K562 (cell line): Measurements from ENCODE around the gene SIGMAR1. TPM values are rescaled to one million over a fixed set of nuclear protein-coding genes. Genes with fewer than 3 reads are reported as not detected.

Source experiments
- ATAC-seq: fragments of 200-7000 bp; cut with Tn5 transposase; 3 replicates; pipeline ENCODE4 v1.9.1; 2020; ENCODE audit warnings: moderate library complexity
- BruUV-seq: library from RNA; stranded (reverse); fragments of 400-500 nt; replicated peaks from 2 replicates; lab custom pipeline; 2021; lab: Mats Ljungman, UMichigan
- CTCF ChIA-PET: fragments of 300-600 bp; formaldehyde crosslinking; extraction: SDS; loops from one replicate; lab custom pipeline; 2021; ENCODE audit warnings: low intra/inter-chr PET ratio; lab: Yijun Ruan, JAX
- POLR2A ChIA-PET: fragments of 300-600, 350-650 bp; sonication (Branson Sonifier 250); formaldehyde crosslinking; extraction: SDS; loops from one replicate; lab custom pipeline; 2021; ENCODE audit warnings: antibody characterized with exemption, inconsistent platforms; lab: Yijun Ruan, JAX
- DNase-seq, 4 experiments: peaks; one replicate each; pipeline versions ENCODE4 v3.0.0 to v3.0.0-alpha.2; 2011 to 2018; ENCODE audit warnings: low spot score in 3 of 4, mixed read lengths in 3 of 4; ENCODE audit errors: extremely low read depth in 1 of 4
- FAIRE-seq: peaks from 2 replicates; lab custom pipeline; 2011; peaks lifted over from hg19 to GRCh38; lab: Jason Lieb, UNC
- H2AFZ ChIP-seq: 2 replicates; pipeline ENCODE4 v1.6.0; 2011; ENCODE audit warnings: low read depth, low read length, control low read depth, inconsistent platforms
- H3K27ac ChIP-seq: fragments of 200-600 bp; 3 replicates; pipeline ENCODE4 v1.8.0; 2011; ENCODE audit warnings: low read depth, mild to moderate bottlenecking, control low read depth, inconsistent platforms, low read length, moderate library complexity, mixed read lengths; ENCODE audit errors: extremely low read depth
- H3K27me3 ChIP-seq, 2 experiments: fragments of 300-600 bp in 1 of 2; 2 replicates in 1 of 2; 3 replicates in 1 of 2; pipeline versions ENCODE4 v1.6.0 to v1.8.0; 2011; ENCODE audit warnings: inconsistent platforms in 2 of 2, low read length in 2 of 2, mild to moderate bottlenecking in 1 of 2, mixed read lengths in 1 of 2, moderate library complexity in 1 of 2; ENCODE audit not compliant: control insufficient read depth in 2 of 2, insufficient read depth in 2 of 2
- H3K36me3 ChIP-seq: fragments of 300-600 bp; 3 replicates; pipeline ENCODE4 v1.8.0; 2011; ENCODE audit warnings: mild to moderate bottlenecking, low read length, inconsistent platforms; ENCODE audit not compliant: control insufficient read depth, insufficient read depth
- H3K4me1 ChIP-seq, 2 experiments: fragments of 200-600 bp in 1 of 2; replicated peaks in 1 of 2; 2 replicates in 1 of 2; 3 replicates in 1 of 2; pipeline versions ENCODE4 v1.5.1 to v1.8.0; 2011; ENCODE audit warnings: inconsistent platforms in 2 of 2, low read length in 2 of 2, mild to moderate bottlenecking in 1 of 2, mixed read lengths in 1 of 2, moderate library complexity in 1 of 2; ENCODE audit not compliant: control insufficient read depth in 2 of 2, insufficient read depth in 2 of 2
- H3K4me2 ChIP-seq: 2 replicates; pipeline ENCODE4 v1.6.1; 2011; ENCODE audit warnings: low read length, control low read depth, inconsistent platforms, mixed read lengths; ENCODE audit not compliant: insufficient read depth
- H3K4me3 ChIP-seq: fragments of 200-600 bp; sonication (generic), shearing (Covaris generic); 2 replicates; pipeline ENCODE4 v1.5.1; 2016; ENCODE audit warnings: control low read depth, inconsistent platforms
- H3K79me2 ChIP-seq: fragments of 200-600 bp; 3 replicates; pipeline ENCODE4 v1.8.0; 2011; ENCODE audit warnings: low read length, inconsistent platforms; ENCODE audit not compliant: control insufficient read depth, insufficient read depth
- H3K9ac ChIP-seq, 2 experiments: 2 replicates each; pipeline versions ENCODE4 v1.6.0 to v1.6.1; 2011; ENCODE audit warnings: low read depth in 2 of 2, low read length in 2 of 2, control low read depth in 1 of 2, inconsistent platforms in 1 of 2, mild to moderate bottlenecking in 1 of 2, mixed read lengths in 1 of 2; ENCODE audit not compliant: insufficient read depth in 1 of 2
- H3K9me1 ChIP-seq: one replicate; pipeline ENCODE4 v1.6.0; 2011; ENCODE audit warnings: inconsistent platforms, mild to moderate bottlenecking, low read length, moderate library complexity; ENCODE audit not compliant: control insufficient read depth, insufficient read depth
- H3K9me3 ChIP-seq: replicated peaks from 2 replicates; pipeline ENCODE4 v1.5.1; 2011; ENCODE audit warnings: low read depth, low read length, inconsistent platforms; ENCODE audit not compliant: control insufficient read depth, insufficient read depth
- H4K20me1 ChIP-seq: replicated peaks from 2 replicates; pipeline ENCODE4 v1.6.1; 2011; ENCODE audit warnings: low read length, inconsistent platforms, mixed read lengths; ENCODE audit not compliant: control insufficient read depth, insufficient read depth
- ADNP ChIP-seq: fragments of 200-800 bp; sonication (Bioruptor generic); IDR thresholded peaks from 2 replicates; pipeline ENCODE4 v1.6.1; 2016; ENCODE audit warnings: missing genetic modification characterization, missing compliant biosample characterization
- ARID1B ChIP-seq: fragments of 450-650 bp; IDR thresholded peaks from 2 replicates; pipeline ENCODE4 v1.6.1; 2016; ENCODE audit warnings: antibody characterized with exemption, mild to moderate bottlenecking, inconsistent platforms
- CBFA2T3 ChIP-seq: fragments of 450-650 bp; IDR thresholded peaks from 2 replicates; pipeline ENCODE4 v1.6.1; 2017
- COPS2 ChIP-seq: fragments of 450-650 bp; conservative IDR thresholded peaks from 2 replicates; pipeline ENCODE4 v1.6.1; 2016; ENCODE audit warnings: mild to moderate bottlenecking, moderate library complexity
- CTBP1 ChIP-seq: fragments of 450-650 bp; IDR thresholded peaks from 2 replicates; pipeline ENCODE4 v1.6.1; 2016; ENCODE audit warnings: borderline replicate concordance
- ELK1 ChIP-seq: sonication (generic); formaldehyde crosslinking; IDR thresholded peaks from 2 replicates; pipeline ENCODE4 v1.8.1; 2022; ENCODE audit warnings: missing genetic modification reagents
- HDAC2 ChIP-seq: fragments of 450-650 bp; IDR thresholded peaks from 2 replicates; pipeline ENCODE4 v1.6.1; 2016; ENCODE audit warnings: mild to moderate bottlenecking
- MTA2 ChIP-seq: fragments of 450-650 bp; IDR thresholded peaks from 2 replicates; pipeline ENCODE4 v1.6.1; 2016; ENCODE audit warnings: low read depth
- NCOR1 ChIP-seq: fragments of 450-650 bp; IDR thresholded peaks from 2 replicates; pipeline ENCODE4 v1.6.1; 2016; ENCODE audit warnings: mild to moderate bottlenecking, moderate library complexity
- NFIX ChIP-seq: fragments of 250-450 bp; sonication (Bioruptor Pico); IDR thresholded peaks from 2 replicates; pipeline ENCODE4 v1.4.0; 2020; ENCODE audit warnings: low read depth, mild to moderate bottlenecking, moderate library complexity
- PHF20 ChIP-seq: fragments of 450-650 bp; IDR thresholded peaks from 2 replicates; pipeline ENCODE4 v1.6.1; 2018; ENCODE audit not compliant: partially characterized antibody
- POU5F1 ChIP-seq: fragments of 150-350 bp; IDR thresholded peaks from 2 replicates; pipeline ENCODE4 v1.6.1; 2014; ENCODE audit warnings: borderline replicate concordance, low read length, low read depth, mild to moderate bottlenecking; ENCODE audit not compliant: partially characterized antibody
- SMARCA4 ChIP-seq: fragments of 450-650 bp; IDR thresholded peaks from 2 replicates; pipeline ENCODE4 v1.6.1; 2016
- SMARCA5 ChIP-seq: fragments of 450-650 bp; IDR thresholded peaks from 2 replicates; pipeline ENCODE4 v1.6.1; 2016
- TEAD4 ChIP-seq, 2 experiments: sonication (generic) in 1 of 2; formaldehyde crosslinking in 1 of 2; IDR thresholded peaks; 2 replicates each; pipeline versions ENCODE4 v1.6.1 to v1.8.0; 2012 to 2022; ENCODE audit warnings: borderline replicate concordance in 1 of 2, inconsistent platforms in 1 of 2, low read length in 1 of 2, mild to moderate bottlenecking in 1 of 2, missing genetic modification reagents in 1 of 2
- U2AF1 ChIP-seq: fragments of 200-400 bp; formaldehyde crosslinking; optimal IDR thresholded peaks from 2 replicates; pipeline ENCODE3; 2017; ENCODE audit warnings: mild to moderate bottlenecking, low read depth, low read length, moderate library complexity
- ZEB2 ChIP-seq: fragments of 450-650 bp; IDR thresholded peaks from 2 replicates; pipeline ENCODE4 v1.6.1; 2016
- ZNF23 ChIP-seq: fragments of 250-450 bp; sonication (Bioruptor Pico); IDR thresholded peaks from 2 replicates; pipeline ENCODE4 v1.4.0; 2020; ENCODE audit warnings: mild to moderate bottlenecking
- ZNF232 ChIP-seq: sonication (generic); formaldehyde crosslinking; IDR thresholded peaks from 2 replicates; pipeline ENCODE4 v1.8.0; 2022; ENCODE audit warnings: mild to moderate bottlenecking, missing genetic modification reagents
- ZNF263 ChIP-seq: sonication (generic); formaldehyde crosslinking; IDR thresholded peaks from 2 replicates; pipeline ENCODE4 v1.8.0; 2022; ENCODE audit warnings: mild to moderate bottlenecking, missing genetic modification reagents, borderline replicate concordance
- ZNF324 ChIP-seq: fragments of 250-450 bp; sonication (Bioruptor Pico); IDR thresholded peaks from 2 replicates; pipeline ENCODE4 v1.4.0; 2020; ENCODE audit warnings: mild to moderate bottlenecking
- ZNF395 ChIP-seq: fragments of 200-800 bp; sonication (Bioruptor generic); IDR thresholded peaks from 2 replicates; pipeline ENCODE4 v1.6.1; 2017; ENCODE audit warnings: missing genetic modification characterization, missing compliant biosample characterization
- ZNF764 ChIP-seq: fragments of 250-450 bp; sonication (Bioruptor Pico); IDR thresholded peaks from 2 replicates; pipeline ENCODE4 v1.4.0; 2020; ENCODE audit warnings: low read depth, mild to moderate bottlenecking, moderate library complexity
- in situ Hi-C: fragments of 300-500 bp; cut with MboI; formaldehyde crosslinking; loops from 4 replicates; pipeline ENCODE4 v1.15.0; 2018; ENCODE audit warnings: inconsistent platforms, mixed read lengths
- intact Hi-C: fragments of 100-400 bp; cut with micrococcal nuclease; formaldehyde crosslinking; loops from 2 replicates; pipeline ENCODE4 v1.14.2; 2022
- polyA plus RNA-seq, 8 experiments: library from polyadenylated mRNA; depleted of rRNA in 4 of 8; stranded (reverse) in 5 of 8; unstranded in 3 of 8; fragments of >200 nt; fragmentation: Nextera tagmentation in 2 of 8; fragmentation: Illumina TruSeq in 1 of 8; extraction: Ambion mirVana in 2 of 8; extraction: Trizol in 1 of 8; gene quantifications; 2 replicates each; pipeline versions ENCODE4 v1.2.1 to v1.2.3, GENCODE V29; 2011 to 2014; ENCODE audit warnings: inconsistent platforms in 1 of 8, missing spikeins in 1 of 8
- total RNA-seq, 7 experiments: library from RNA; depleted of rRNA in 6 of 7; stranded (reverse); fragments of >200 nt in 6 of 7; fragmentation: Illumina TruSeq in 2 of 7; extraction: Trizol in 2 of 7; gene quantifications; 2 replicates each; pipeline versions ENCODE4 v1.2.1 to v1.2.3, GENCODE V29; 2011 to 2021; ENCODE audit warnings: low replicate concordance in 1 of 7

Gene SIGMAR1
- total and polyA plus RNA-seq, 9 of the 15 experiments (the other 6 are each of a cell fraction or from before 2014, with no cell fraction given), result 6.9 to 80.0 (median 35.2) TPM

GRCh38 chr9:34606905-34607304 is 30.7 kb downstream of the SIGMAR1 start (continued):
- TF ChIP-seq SMARCA5 (no peak), ADNP (tag) (no peak), U2AF1 (no peak)

DNA sequence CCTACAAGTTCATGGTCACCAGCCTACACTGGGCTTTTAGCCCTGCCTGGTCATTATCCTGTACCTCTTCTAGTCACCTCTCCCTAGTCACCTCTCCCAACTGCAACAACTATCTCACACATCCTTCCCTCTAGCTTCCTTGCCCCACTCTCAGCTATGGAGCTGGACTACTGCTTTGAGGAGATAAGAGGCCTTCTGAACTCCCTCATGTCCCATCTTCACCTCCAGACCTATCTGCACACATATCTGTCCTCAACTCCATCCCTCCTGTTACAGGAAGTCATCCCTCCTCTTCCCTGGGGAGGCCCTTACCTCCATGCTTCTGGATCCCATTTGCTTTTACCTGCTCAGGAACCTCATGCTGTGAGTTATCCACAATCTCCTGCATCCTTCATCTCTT is 31.4 kb downstream of the SIGMAR1 start:
- CTCF ChIA-PET, result no interaction called here
- FAIRE-seq, result peak; percentile 42
- TF ChIP-seq CBFA2T3, result peak; percentile 90
- TF ChIP-seq COPS2, result no peak
- TF ChIP-seq ZNF263 (CRISPR knock-in tag), result peak; percentile 52; the same call in 1 of the 2 replicates
- TF ChIP-seq ZNF23 (CRISPR knock-in tag), result no peak
- no peak for TF ChIP-seq ZNF764 (CRISPR knock-in tag)
- TF ChIP-seq HDAC2, result no peak
- no peak for TF ChIP-seq NFIX
- no peak for TF ChIP-seq ZNF324 (CRISPR knock-in tag)
- 0 out of 2 replicates have a peak, but pooled peaks have one; percentile 27 for TF ChIP-seq SMARCA4
- TF ChIP-seq POU5F1, result no peak
- TF ChIP-seq ZNF395, result no peak
- no peak for TF ChIP-seq PHF20
- TF ChIP-seq ARID1B, result peak; percentile 74
- peak; percentile 49; the same call in 1 of the 2 replicates for TF ChIP-seq ZEB2
- TF ChIP-seq CTBP1, result peak; percentile 71; the same call in 1 of the 2 replicates
- no peak for TF ChIP-seq ELK1 (CRISPR knock-in tag)
- peak; percentile 29; the same call in 1 of the 2 replicates for TF ChIP-seq TEAD4 (IDR thresholded peaks at IDR 0.05; ENCODE audit: low read length)
- TF ChIP-seq TEAD4 (CRISPR knock-in tag; IDR thresholded peaks at IDR 0.05; ENCODE audit: borderline replicate concordance), result no peak
- peak; percentile 66 for TF ChIP-seq NCOR1
- TF ChIP-seq MTA2, result 0 out of 2 replicates have a peak, but pooled peaks have one; percentile 27
- TF ChIP-seq ZNF232 (CRISPR knock-in tag), result no peak

More for the DNA sequence above, 31.4 kb downstream of the SIGMAR1 start:
- DNase-seq (peak; percentile 33 to 61 (median 46)), ATAC-seq (peak; percentile 26; the same call in 2 of the 3 replicates)
- peaks cover 10% of the 10 kb centered on the region for H3K79me2 ChIP-seq
- POLR2A ChIA-PET, result interaction anchor here (0.6 kb wide), 1 partner anchor 41 kb away, joined by 3 read pairs; no protein-coding TSS in a partner anchor
- H3K9me1 ChIP-seq, result no peaks in the 10 kb centered on the region
- no peaks in the 10 kb centered on the region for H3K27me3 ChIP-seq
- H2AFZ ChIP-seq, result no peak overlapping the region
- intact Hi-C loops (no loop called here), in situ Hi-C loops (loop anchor here (10.0 kb wide), 1 partner anchor 201 kb away; no protein-coding TSS in a partner anchor)
- H3K4me1 ChIP-seq, result peaks cover 5 to 8% of the 10 kb centered on the region in 2 experiments; a peak in 4 of 5 replicates
- no peaks in the 10 kb centered on the region for H3K9me3 ChIP-seq
- H3K27ac ChIP-seq, result no peak overlapping the region
- peaks cover 5% of the 10 kb centered on the region; the same call in 1 of the 2 replicates for H4K20me1 ChIP-seq
- no peak overlapping the region for H3K4me3 ChIP-seq
- H3K9ac ChIP-seq, result no peak overlapping the region
- no TSS peak for BruUV-seq
- no peak overlapping the region for H3K4me2 ChIP-seq
- H3K36me3 ChIP-seq, result peaks cover 10% of the 10 kb centered on the region; the same call in 1 of the 3 replicates
